Hepatocyte (in vitro differentiated cells): ENCODE results near the gene ELF3.

Source experiments
- EZH2phosphoT487 ChIP-seq: fragments of 200-600 bp; sonication (generic); IDR thresholded peaks from one replicate; pipeline ENCODE4 v1.6.1; 2018; ENCODE audit warnings: antibody characterized with exemption, mild to moderate bottlenecking, low read depth, moderate library complexity; ENCODE audit not compliant: unreplicated experiment, severe bottlenecking
- TF ChIP-seq, protein P1 (sequence below): fragments of 200-600 bp; sonication (generic); IDR thresholded peaks from 2 replicates; pipeline ENCODE4 v1.5.1; 2016; ENCODE audit warnings: antibody characterized with exemption, mild to moderate bottlenecking; ENCODE audit not compliant: poor library complexity

DNA sequence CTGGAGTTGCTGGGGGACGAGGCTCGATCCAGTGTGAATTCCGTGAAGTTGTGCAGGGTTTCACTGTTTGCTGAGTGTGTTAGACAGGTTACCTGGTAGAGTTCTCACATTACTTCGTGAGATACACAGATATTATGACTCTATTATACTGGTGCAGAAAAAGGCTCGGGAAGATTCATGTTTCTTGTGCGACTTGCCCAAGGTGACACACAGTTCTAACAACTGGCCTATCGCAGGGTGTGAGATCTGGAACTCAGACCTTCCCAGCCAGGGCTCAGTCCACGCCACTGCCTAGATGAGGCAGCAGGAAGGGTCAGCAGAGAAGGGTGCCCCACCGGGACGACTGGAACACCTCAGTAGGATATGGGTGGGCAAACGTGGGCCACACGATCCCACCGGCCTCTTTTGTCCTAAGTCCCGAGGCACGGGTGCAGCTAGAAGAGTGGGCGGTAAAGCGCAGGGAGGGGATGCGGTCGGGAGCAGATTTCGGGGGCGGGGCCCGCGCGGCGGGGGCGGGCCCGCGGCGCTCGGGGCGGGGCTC lies 28.2 kb upstream of the ELF3 start:
- TF ChIP-seq EZH2phosphoT487, result no peak
- TF ChIP-seq, protein P1, sequence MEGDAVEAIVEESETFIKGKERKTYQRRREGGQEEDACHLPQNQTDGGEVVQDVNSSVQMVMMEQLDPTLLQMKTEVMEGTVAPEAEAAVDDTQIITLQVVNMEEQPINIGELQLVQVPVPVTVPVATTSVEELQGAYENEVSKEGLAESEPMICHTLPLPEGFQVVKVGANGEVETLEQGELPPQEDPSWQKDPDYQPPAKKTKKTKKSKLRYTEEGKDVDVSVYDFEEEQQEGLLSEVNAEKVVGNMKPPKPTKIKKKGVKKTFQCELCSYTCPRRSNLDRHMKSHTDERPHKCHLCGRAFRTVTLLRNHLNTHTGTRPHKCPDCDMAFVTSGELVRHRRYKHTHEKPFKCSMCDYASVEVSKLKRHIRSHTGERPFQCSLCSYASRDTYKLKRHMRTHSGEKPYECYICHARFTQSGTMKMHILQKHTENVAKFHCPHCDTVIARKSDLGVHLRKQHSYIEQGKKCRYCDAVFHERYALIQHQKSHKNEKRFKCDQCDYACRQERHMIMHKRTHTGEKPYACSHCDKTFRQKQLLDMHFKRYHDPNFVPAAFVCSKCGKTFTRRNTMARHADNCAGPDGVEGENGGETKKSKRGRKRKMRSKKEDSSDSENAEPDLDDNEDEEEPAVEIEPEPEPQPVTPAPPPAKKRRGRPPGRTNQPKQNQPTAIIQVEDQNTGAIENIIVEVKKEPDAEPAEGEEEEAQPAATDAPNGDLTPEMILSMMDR, result no peak
